K562 (cell line): ENCODE measurements around the gene TOR1B. TPM values are rescaled to one million over a fixed set of nuclear protein-coding genes. Genes with fewer than 3 reads are reported as not detected.

Experiments used
- ARHGAP35 ChIP-seq: fragments of 450-650 bp; IDR thresholded peaks from 2 replicates; pipeline ENCODE4 v1.6.1; 2018; ENCODE audit not compliant: partially characterized antibody
- ATF7 ChIP-seq: fragments of 450-650 bp; IDR thresholded peaks from 2 replicates; pipeline ENCODE4 v1.7.1; 2014; ENCODE audit warnings: mild to moderate bottlenecking, moderate library complexity
- BRCA1 ChIP-seq, 2 experiments: fragments of 450-650 bp in 1 of 2; sonication (generic) in 1 of 2; formaldehyde crosslinking in 1 of 2; IDR thresholded peaks; 2 replicates each; pipeline versions ENCODE4 v1.5.0 to v1.6.1; 2017 to 2020; ENCODE audit warnings: mild to moderate bottlenecking in 1 of 2, missing genetic modification reagents in 1 of 2
- BRD4 ChIP-seq: fragments of 200-600 bp; sonication (generic); IDR thresholded peaks from 2 replicates; pipeline ENCODE4 v1.6.1; 2017; ENCODE audit warnings: inconsistent platforms
- CBFA2T2 ChIP-seq: fragments of 450-650 bp; conservative IDR thresholded peaks from 2 replicates; pipeline ENCODE4 v1.6.1; 2017; ENCODE audit warnings: mild to moderate bottlenecking
- CREBBP ChIP-seq: IDR thresholded peaks from one replicate; pipeline ENCODE4 v1.6.1; 2012; ENCODE audit warnings: low read depth, mild to moderate bottlenecking, control low read depth, inconsistent platforms, low read length
- CSDE1 ChIP-seq, 2 experiments: fragments of 450-650 bp; IDR thresholded peaks; 2 replicates each; pipeline ENCODE4 v1.6.1; 2016; ENCODE audit warnings: mild to moderate bottlenecking in 1 of 2
- CTBP1 ChIP-seq: fragments of 450-650 bp; IDR thresholded peaks from 2 replicates; pipeline ENCODE4 v1.6.1; 2016; ENCODE audit warnings: borderline replicate concordance
- EP300 ChIP-seq: IDR thresholded peaks from 2 replicates; pipeline ENCODE4 v1.6.1; 2012; ENCODE audit warnings: low read length, improper control_type of control experiment
- EWSR1 ChIP-seq: fragments of 450-650 bp; IDR thresholded peaks from 2 replicates; pipeline ENCODE4 v1.6.1; 2018; ENCODE audit warnings: borderline replicate concordance, mild to moderate bottlenecking, low read depth, moderate library complexity; ENCODE audit not compliant: partially characterized antibody
- FOXM1 ChIP-seq, 2 experiments: fragments of 450-650 bp in 1 of 2; sonication (generic) in 1 of 2; formaldehyde crosslinking in 1 of 2; IDR thresholded peaks; 2 replicates each; pipeline versions ENCODE4 v1.6.1 to v1.9.0; 2017 to 2022; ENCODE audit warnings: low read depth in 2 of 2, mild to moderate bottlenecking in 2 of 2, missing genetic modification reagents in 1 of 2, moderate library complexity in 1 of 2
- GTF2E2 ChIP-seq: fragments of 200-800 bp; sonication (Bioruptor generic); IDR thresholded peaks from 2 replicates; pipeline ENCODE4 v1.6.1; 2016; ENCODE audit warnings: missing genetic modification characterization, missing compliant biosample characterization
- HCFC1 ChIP-seq: IDR thresholded peaks from 2 replicates; pipeline ENCODE4 v1.6.1; 2012; ENCODE audit warnings: low read depth, low read length, improper control_type of control experiment
- HOMEZ ChIP-seq: fragments of 250-450 bp; sonication (Bioruptor Pico); IDR thresholded peaks from 2 replicates; pipeline ENCODE4 v1.4.0; 2020; ENCODE audit warnings: mild to moderate bottlenecking, moderate library complexity
- KAT7 ChIP-seq: sonication (generic); formaldehyde crosslinking; IDR thresholded peaks from 2 replicates; pipeline ENCODE4 v1.8.0; 2022; ENCODE audit warnings: missing genetic modification reagents, mild to moderate bottlenecking, borderline replicate concordance
- KLF10 ChIP-seq: fragments of 250-450 bp; sonication (Bioruptor Pico); IDR thresholded peaks from 2 replicates; pipeline ENCODE4 v1.6.1; 2021; ENCODE audit warnings: matching md5 sums
- POLR2AphosphoS5 ChIP-seq: IDR thresholded peaks from 2 replicates; pipeline ENCODE4 v1.6.1; 2011; ENCODE audit warnings: mild to moderate bottlenecking, low read depth, low read length, moderate library complexity; ENCODE audit not compliant: control insufficient read depth, insufficient read depth
- POU5F1 ChIP-seq: fragments of 150-350 bp; IDR thresholded peaks from 2 replicates; pipeline ENCODE4 v1.6.1; 2014; ENCODE audit warnings: borderline replicate concordance, low read length, low read depth, mild to moderate bottlenecking; ENCODE audit not compliant: partially characterized antibody
- ZFX ChIP-seq: sonication (generic); formaldehyde crosslinking; IDR thresholded peaks from 2 replicates; pipeline ENCODE4 v1.8.0; 2022; ENCODE audit warnings: mild to moderate bottlenecking, missing genetic modification reagents, moderate library complexity
- ZKSCAN1 ChIP-seq: fragments of 150-350 bp; IDR thresholded peaks from 2 replicates; pipeline ENCODE4 v1.6.1; 2016; ENCODE audit warnings: low read depth, low read length
- ZNF23 ChIP-seq: fragments of 250-450 bp; sonication (Bioruptor Pico); IDR thresholded peaks from 2 replicates; pipeline ENCODE4 v1.4.0; 2020; ENCODE audit warnings: mild to moderate bottlenecking
- ZNF695 ChIP-seq: fragments of 450-650 bp; formaldehyde crosslinking; IDR thresholded peaks from 2 replicates; pipeline ENCODE4 v1.4.0; 2020; ENCODE audit warnings: mild to moderate bottlenecking, moderate library complexity
- polyA plus RNA-seq, 8 experiments: library from polyadenylated mRNA; depleted of rRNA in 4 of 8; stranded (reverse) in 5 of 8; unstranded in 3 of 8; fragments of >200 nt; fragmentation: Nextera tagmentation in 2 of 8; fragmentation: Illumina TruSeq in 1 of 8; extraction: Ambion mirVana in 2 of 8; extraction: Trizol in 1 of 8; gene quantifications; 2 replicates each; pipeline versions ENCODE4 v1.2.1 to v1.2.3, GENCODE V29; 2011 to 2014; ENCODE audit warnings: inconsistent platforms in 1 of 8, missing spikeins in 1 of 8
- total RNA-seq, 7 experiments: library from RNA; depleted of rRNA in 6 of 7; stranded (reverse); fragments of >200 nt in 6 of 7; fragmentation: Illumina TruSeq in 2 of 7; extraction: Trizol in 2 of 7; gene quantifications; 2 replicates each; pipeline versions ENCODE4 v1.2.1 to v1.2.3, GENCODE V29; 2011 to 2021; ENCODE audit warnings: low replicate concordance in 1 of 7
- TF ChIP-seq, protein P1 (sequence below): fragments of 450-650 bp; IDR thresholded peaks from 2 replicates; pipeline ENCODE4 v1.6.1; 2016; ENCODE audit warnings: borderline replicate concordance
- TF ChIP-seq, protein P2 (sequence below): fragments of 250-450 bp; sonication (Bioruptor Pico); IDR thresholded peaks from 2 replicates; pipeline ENCODE4 v1.8.0; 2021; ENCODE audit warnings: moderate library complexity, mild to moderate bottlenecking, inconsistent platforms

Gene TOR1B
- total and polyA plus RNA-seq, 9 of the 15 experiments (the other 6 are each of a cell fraction or from before 2014, with no cell fraction given): 4.2 to 36.5 (median 24.6) TPM

GRCh38 chr9:129823935-129824601, 21.1 kb downstream of the TOR1B start, which contains the start of gene TOR1A (continued):
- TF ChIP-seq HOMEZ (CRISPR knock-in tag) (no peak), ATF7 (peak; percentile 91), CSDE1 (IDR thresholded peaks at IDR 0.05) (peak in 1 of 2 experiments; percentile 97; a peak in 2 of 4 replicates), BRD4 (no peak), ARHGAP35 (no peak), EWSR1 (no peak), ZFX (CRISPR knock-in tag) (peak; percentile 92), CREBBP (no peak), BRCA1 (IDR thresholded peaks at IDR 0.05) (no peak), BRCA1 (CRISPR knock-in tag; IDR thresholded peaks at IDR 0.05) (no peak), EP300 (peak; percentile 44), POLR2AphosphoS5 (peak; percentile 87), HCFC1 (peak; percentile 97), POU5F1 (peak; percentile 77), KAT7 (CRISPR knock-in tag) (no peak; the same call in 1 of the 2 replicates), FOXM1 (IDR thresholded peaks at IDR 0.05; ENCODE audit: low read depth) (peak; percentile 30; the same call in 1 of the 2 replicates), FOXM1 (CRISPR knock-in tag; IDR thresholded peaks at IDR 0.05; ENCODE audit: low read depth) (peak; percentile 89; the same call in 1 of the 2 replicates), ZNF23 (no peak), ZKSCAN1 (0 out of 2 replicates have a peak, but pooled peaks have one; percentile 49), ZNF695 (CRISPR knock-in tag) (no peak), GTF2E2 (tag) (peak; percentile 96), KLF10 (CRISPR knock-in tag) (no peak), CBFA2T2 (peak; percentile 48), CTBP1 (peak; percentile 82)
- TF ChIP-seq, protein P1, sequence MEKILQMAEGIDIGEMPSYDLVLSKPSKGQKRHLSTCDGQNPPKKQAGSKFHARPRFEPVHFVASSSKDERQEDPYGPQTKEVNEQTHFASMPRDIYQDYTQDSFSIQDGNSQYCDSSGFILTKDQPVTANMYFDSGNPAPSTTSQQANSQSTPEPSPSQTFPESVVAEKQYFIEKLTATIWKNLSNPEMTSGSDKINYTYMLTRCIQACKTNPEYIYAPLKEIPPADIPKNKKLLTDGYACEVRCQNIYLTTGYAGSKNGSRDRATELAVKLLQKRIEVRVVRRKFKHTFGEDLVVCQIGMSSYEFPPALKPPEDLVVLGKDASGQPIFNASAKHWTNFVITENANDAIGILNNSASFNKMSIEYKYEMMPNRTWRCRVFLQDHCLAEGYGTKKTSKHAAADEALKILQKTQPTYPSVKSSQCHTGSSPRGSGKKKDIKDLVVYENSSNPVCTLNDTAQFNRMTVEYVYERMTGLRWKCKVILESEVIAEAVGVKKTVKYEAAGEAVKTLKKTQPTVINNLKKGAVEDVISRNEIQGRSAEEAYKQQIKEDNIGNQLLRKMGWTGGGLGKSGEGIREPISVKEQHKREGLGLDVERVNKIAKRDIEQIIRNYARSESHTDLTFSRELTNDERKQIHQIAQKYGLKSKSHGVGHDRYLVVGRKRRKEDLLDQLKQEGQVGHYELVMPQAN: peak; percentile 98
- TF ChIP-seq, protein P2, sequence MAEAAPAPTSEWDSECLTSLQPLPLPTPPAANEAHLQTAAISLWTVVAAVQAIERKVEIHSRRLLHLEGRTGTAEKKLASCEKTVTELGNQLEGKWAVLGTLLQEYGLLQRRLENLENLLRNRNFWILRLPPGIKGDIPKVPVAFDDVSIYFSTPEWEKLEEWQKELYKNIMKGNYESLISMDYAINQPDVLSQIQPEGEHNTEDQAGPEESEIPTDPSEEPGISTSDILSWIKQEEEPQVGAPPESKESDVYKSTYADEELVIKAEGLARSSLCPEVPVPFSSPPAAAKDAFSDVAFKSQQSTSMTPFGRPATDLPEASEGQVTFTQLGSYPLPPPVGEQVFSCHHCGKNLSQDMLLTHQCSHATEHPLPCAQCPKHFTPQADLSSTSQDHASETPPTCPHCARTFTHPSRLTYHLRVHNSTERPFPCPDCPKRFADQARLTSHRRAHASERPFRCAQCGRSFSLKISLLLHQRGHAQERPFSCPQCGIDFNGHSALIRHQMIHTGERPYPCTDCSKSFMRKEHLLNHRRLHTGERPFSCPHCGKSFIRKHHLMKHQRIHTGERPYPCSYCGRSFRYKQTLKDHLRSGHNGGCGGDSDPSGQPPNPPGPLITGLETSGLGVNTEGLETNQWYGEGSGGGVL (CRISPR knock-in tag): no peak
